C4-2B (cell line): ENCODE data around the gene NCOA4.
A peak's percentile ranks its signal among the peaks of the same experiment; 100 is the strongest.

Source experiments
- H3K27ac ChIP-seq: fragments of 450-650 bp; 2 replicates; pipeline ENCODE4 v1.5.1; 2017
- ZFX ChIP-seq: fragments of 450-650 bp; IDR thresholded peaks from 2 replicates; pipeline ENCODE4 v1.6.1; 2017
- TF ChIP-seq, protein P1 (sequence below): fragments of 450-650 bp; conservative IDR thresholded peaks from 2 replicates; pipeline ENCODE4 v1.5.1; 2017; ENCODE audit warnings: mild to moderate bottlenecking

The NCOA4 gene

DNA sequence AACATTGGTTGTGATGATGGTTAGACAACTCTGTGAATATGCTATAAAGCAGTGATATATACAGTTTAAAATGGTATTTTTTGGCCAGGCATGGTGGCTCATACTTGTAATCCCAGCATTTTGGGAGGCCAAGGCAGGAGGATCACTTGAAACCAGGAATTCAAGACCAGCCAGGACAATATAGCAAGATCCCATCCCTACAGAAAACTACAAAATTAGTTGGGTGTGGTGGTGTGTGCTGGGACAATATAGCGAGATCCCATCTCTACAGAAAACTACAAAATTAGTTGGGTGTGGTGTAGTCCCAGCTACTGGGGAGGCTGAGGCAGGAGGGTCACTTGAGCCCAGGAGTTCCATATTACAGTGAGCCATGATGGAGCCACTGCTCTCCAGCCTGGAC lies 43.1 kb upstream of the NCOA4 start:
- H3K27ac ChIP-seq: no peak overlapping the region

DNA sequence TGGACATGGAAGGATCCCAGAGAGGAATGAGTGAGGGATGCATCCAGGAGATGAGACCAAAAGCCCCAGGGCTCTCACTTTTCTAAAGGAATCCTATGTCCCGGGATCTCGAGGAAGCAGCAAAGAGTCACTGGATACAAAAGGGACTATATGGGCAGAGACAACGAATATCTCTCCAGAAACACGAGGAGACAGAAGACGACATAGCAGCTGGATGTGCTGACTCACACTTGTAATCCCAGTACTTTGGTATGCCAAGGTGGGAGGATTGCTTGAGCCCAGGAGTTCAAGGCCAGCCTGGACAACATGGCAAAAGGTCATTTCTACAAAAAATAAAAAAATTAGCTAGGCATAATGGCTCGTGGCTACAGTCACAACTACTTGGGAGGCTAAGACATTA lies 40.3 kb upstream of the NCOA4 start:
- H3K27ac ChIP-seq: no peak overlapping the region
- TF ChIP-seq, protein P1, sequence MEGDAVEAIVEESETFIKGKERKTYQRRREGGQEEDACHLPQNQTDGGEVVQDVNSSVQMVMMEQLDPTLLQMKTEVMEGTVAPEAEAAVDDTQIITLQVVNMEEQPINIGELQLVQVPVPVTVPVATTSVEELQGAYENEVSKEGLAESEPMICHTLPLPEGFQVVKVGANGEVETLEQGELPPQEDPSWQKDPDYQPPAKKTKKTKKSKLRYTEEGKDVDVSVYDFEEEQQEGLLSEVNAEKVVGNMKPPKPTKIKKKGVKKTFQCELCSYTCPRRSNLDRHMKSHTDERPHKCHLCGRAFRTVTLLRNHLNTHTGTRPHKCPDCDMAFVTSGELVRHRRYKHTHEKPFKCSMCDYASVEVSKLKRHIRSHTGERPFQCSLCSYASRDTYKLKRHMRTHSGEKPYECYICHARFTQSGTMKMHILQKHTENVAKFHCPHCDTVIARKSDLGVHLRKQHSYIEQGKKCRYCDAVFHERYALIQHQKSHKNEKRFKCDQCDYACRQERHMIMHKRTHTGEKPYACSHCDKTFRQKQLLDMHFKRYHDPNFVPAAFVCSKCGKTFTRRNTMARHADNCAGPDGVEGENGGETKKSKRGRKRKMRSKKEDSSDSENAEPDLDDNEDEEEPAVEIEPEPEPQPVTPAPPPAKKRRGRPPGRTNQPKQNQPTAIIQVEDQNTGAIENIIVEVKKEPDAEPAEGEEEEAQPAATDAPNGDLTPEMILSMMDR: no peak
- TF ChIP-seq ZFX: 0 out of 2 replicates have a peak, but pooled peaks have one; percentile 7

More for the DNA sequence above, 43.1 kb upstream of the NCOA4 start:
- no peak for TF ChIP-seq ZFX
- TF ChIP-seq, protein P1: no peak

GRCh38 chr10:46069771-46070463 lies 39.5 kb upstream of the NCOA4 start:
- H3K27ac ChIP-seq: no peak overlapping the region
- TF ChIP-seq ZFX: no peak
- TF ChIP-seq, protein P1: no peak

- TF ChIP-seq, protein P1: no peak
- no peak for TF ChIP-seq ZFX
- no peak overlapping the region for H3K27ac ChIP-seq
These were observed 38.5 kb upstream of the NCOA4 start for GRCh38 chr10:46068905-46069304.

DNA sequence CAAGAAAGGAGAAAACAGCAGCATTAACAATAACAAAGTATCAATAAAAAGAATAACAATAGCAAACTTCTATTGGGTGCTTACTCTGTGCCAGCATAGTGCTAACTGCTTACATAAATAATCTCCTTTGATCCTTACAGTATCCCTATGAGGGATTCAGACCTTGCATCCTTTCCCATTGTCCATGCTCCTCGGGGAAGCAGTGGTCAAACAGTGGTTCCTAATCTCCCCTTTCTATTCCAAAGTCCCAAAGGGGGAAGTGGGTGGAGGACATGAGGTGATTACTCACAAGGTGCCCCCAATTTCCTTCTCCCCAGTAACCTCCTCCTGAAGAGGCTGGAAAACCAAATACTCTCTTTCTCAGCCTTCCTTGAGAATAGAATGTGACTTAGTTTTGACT lies 37.7 kb upstream of the NCOA4 start:
- TF ChIP-seq, protein P1: no peak
- TF ChIP-seq ZFX: no peak
- H3K27ac ChIP-seq: no peak overlapping the region

- TF ChIP-seq ZFX: no peak
- TF ChIP-seq, protein P1: no peak
These were observed 33.9 kb upstream of the NCOA4 start for GRCh38 chr10:46064269-46064817.

GRCh38 chr10:46062723-46063428 lies 32.5 kb upstream of the NCOA4 start:
- H3K27ac ChIP-seq: no peak overlapping the region; the same call in 1 of the 2 replicates

More at GRCh38 chr10:46064269-46064817, 33.9 kb upstream of the NCOA4 start:
- H3K27ac ChIP-seq: peak overlapping the region; percentile 70

More at GRCh38 chr10:46062723-46063428, 32.5 kb upstream of the NCOA4 start:
- TF ChIP-seq ZFX: no peak
- TF ChIP-seq, protein P1: no peak
